PC-9 (cell line): ENCODE measurements around the gene MLXIP. TPM values are rescaled to one million over a fixed set of nuclear protein-coding genes. Genes with fewer than 3 reads are reported as not detected.

Experiments
- BruUV-seq: library from RNA; stranded (reverse); fragments of 400-500 nt; replicated peaks from 2 replicates; lab custom pipeline; 2021; lab: Mats Ljungman, UMichigan
- CTCF ChIA-PET: fragments of 300-600 bp; sonication (Branson Sonifier 250); formaldehyde crosslinking; loops from one replicate; lab custom pipeline; 2022; ENCODE audit warnings: antibody characterized with exemption; lab: Charles Lee
- POLR2A ChIA-PET: fragments of 300-600 bp; sonication (Branson Sonifier 250); formaldehyde crosslinking; loops from one replicate; lab custom pipeline; 2022; ENCODE audit warnings: antibody characterized with exemption; ENCODE audit not compliant: unreplicated experiment; lab: Charles Lee
- DNase-seq, 2 experiments: peaks; one replicate each; pipeline versions ENCODE4 v3.0.0 to v3.0.0-alpha.2; 2015 to 2022; ENCODE audit warnings: mixed read lengths in 1 of 2
- H2AFZ ChIP-seq: fragments of 200-600 bp; sonication (generic); 2 replicates; pipeline ENCODE4 v1.8.1; 2017; ENCODE audit warnings: antibody characterized with exemption
- H3F3A ChIP-seq: fragments of 200-600 bp; sonication (generic); 2 replicates; pipeline ENCODE4 v1.8.1; 2017; ENCODE audit warnings: antibody characterized with exemption, mild to moderate bottlenecking, low read depth; ENCODE audit not compliant: insufficient read depth
- H3K27ac ChIP-seq: fragments of 200-600 bp; sonication (generic); 2 replicates; pipeline ENCODE4 v1.6.1; 2016; ENCODE audit warnings: mixed run types
- H3K27me3 ChIP-seq: fragments of 200-600 bp; sonication (generic); 2 replicates; pipeline ENCODE4 v1.6.1; 2016; ENCODE audit warnings: low read depth, mixed run types; ENCODE audit not compliant: insufficient read depth
- H3K36me3 ChIP-seq: fragments of 200-600 bp; sonication (generic); 2 replicates; pipeline ENCODE4 v1.6.1; 2016; ENCODE audit warnings: low read depth, mixed run types
- H3K4me1 ChIP-seq: fragments of 200-600 bp; sonication (generic); replicated peaks from 2 replicates; pipeline ENCODE4 v1.6.1; 2016; ENCODE audit warnings: mixed run types; ENCODE audit not compliant: insufficient read depth
- H3K4me2 ChIP-seq: fragments of 200-600 bp; sonication (generic); 2 replicates; pipeline ENCODE4 v1.6.1; 2017; ENCODE audit warnings: mixed run types
- H3K4me3 ChIP-seq: fragments of 200-600 bp; sonication (generic); 2 replicates; pipeline ENCODE4 v1.6.1; 2016; ENCODE audit warnings: mixed run types
- H3K79me2 ChIP-seq: fragments of 200-600 bp; sonication (generic); 2 replicates; pipeline ENCODE4 v1.6.1; 2017; ENCODE audit warnings: low read depth, mixed run types
- H3K9me2 ChIP-seq: fragments of 200-600 bp; sonication (generic); 2 replicates; pipeline ENCODE4 v1.8.1; 2017; ENCODE audit warnings: mild to moderate bottlenecking; ENCODE audit not compliant: insufficient read depth
- H3K9me3 ChIP-seq: fragments of 200-600 bp; sonication (generic); 2 replicates; pipeline ENCODE4 v1.8.1; 2016; ENCODE audit warnings: low read depth; ENCODE audit not compliant: insufficient read depth
- H4K20me1 ChIP-seq: fragments of 200-600 bp; sonication (generic); 2 replicates; pipeline ENCODE4 v1.8.1; 2017; ENCODE audit not compliant: insufficient read depth
- CTCF ChIP-seq: fragments of 200-600 bp; sonication (generic); conservative IDR thresholded peaks from 2 replicates; pipeline ENCODE4 v1.6.1; 2017; ENCODE audit warnings: mixed run types, antibody characterized with exemption, mild to moderate bottlenecking, moderate library complexity
- EZH2 ChIP-seq: fragments of 200-600 bp; sonication (generic); IDR thresholded peaks from 2 replicates; pipeline ENCODE4 v1.8.0; 2017; ENCODE audit warnings: antibody characterized with exemption, low read depth
- intact Hi-C: fragments of 100-400 bp; cut with micrococcal nuclease; formaldehyde crosslinking; loops from one replicate; pipeline ENCODE4 v1.10.0; 2022; ENCODE audit not compliant: unreplicated experiment
- total RNA-seq: library from RNA; stranded (reverse); gene quantifications from 2 replicates; pipeline ENCODE4 v1.2.3, GENCODE V29; 2021

MLXIP gene
- total RNA-seq, 1 experiment from 2014 or later, result 83.3 TPM

DNA sequence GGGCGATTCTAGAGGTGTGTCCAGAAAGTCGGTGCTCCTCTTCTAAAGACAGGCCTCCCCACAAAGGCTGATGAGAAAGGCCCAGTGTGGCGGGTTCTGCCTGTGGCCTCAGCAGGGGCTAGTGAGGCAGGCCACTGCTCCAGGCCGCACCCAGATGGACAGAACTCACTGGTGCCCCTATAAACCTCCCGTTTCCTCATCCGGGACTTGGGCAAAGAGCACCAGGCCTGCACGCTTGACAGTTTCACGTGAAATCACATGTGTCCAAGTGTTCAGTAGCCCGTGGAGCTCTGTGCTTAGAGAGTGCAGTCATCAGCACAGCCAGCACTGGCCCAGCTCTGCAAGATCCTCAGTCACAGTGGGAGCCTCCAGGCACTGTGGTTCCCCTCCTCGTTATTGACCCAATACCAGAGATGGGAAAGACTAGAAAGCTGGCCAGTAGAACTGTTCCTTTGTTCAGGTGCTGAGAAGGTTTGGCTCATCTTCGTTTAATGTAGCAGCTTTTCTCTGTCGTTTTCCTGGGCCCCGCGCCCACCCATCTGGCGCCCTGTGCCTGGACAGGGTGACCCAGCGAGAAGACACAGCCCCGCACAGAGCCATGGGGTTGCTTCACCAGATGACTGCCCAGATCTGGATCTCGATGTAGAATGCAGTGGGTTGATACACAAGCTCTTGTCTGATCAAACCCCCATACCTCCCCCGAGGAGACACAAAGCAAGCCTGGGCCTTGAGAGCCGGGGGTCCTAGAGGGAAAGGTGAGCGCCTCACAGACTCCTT is 69.1 kb downstream of the MLXIP start:
- DNase-seq, result no peak
- Histone ChIP-seq H3K36me3 (no peaks in the 10 kb centered on the region), H3F3A (no peaks in the 10 kb centered on the region), H3K27me3 (no peaks in the 10 kb centered on the region), H2AFZ (no peak overlapping the region), H3K9me3 (no peaks in the 10 kb centered on the region), H3K4me2 (no peak overlapping the region), H3K4me3 (no peak overlapping the region), H3K27ac (no peak overlapping the region), H4K20me1 (no peaks in the 10 kb centered on the region), H3K9me2 (no peaks in the 10 kb centered on the region), H3K79me2 (no peaks in the 10 kb centered on the region), H3K4me1 (no peaks in the 10 kb centered on the region)
- ChIA-PET POLR2A (interaction anchor here (0.6 kb wide), 1 partner anchor 34 kb away, joined by 5 read pairs; no protein-coding TSS in a partner anchor), CTCF (no interaction called here)
- TF ChIP-seq CTCF (no peak), EZH2 (no peak)
- intact Hi-C loops, result no loop called here
- no TSS peak for BruUV-seq

DNA sequence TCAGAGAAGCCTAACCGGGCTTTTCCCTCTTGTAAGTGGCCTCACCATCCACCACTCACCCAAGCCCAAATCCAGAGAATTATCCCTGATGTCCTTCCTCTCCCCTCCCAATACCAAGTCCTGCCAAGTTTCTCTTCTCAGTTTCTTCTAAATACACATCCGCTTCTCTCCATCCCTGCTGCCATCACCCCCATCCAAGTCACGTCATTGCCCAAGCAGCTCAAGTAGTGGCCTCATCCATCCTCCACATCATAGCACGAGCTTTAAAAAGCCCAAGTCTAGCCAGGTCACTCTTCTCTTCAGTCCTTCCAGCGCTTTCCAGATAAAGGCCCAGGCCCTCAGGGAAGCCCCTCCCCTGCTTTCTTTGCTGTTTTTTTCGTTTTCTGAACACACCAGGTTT is 70.1 kb downstream of the MLXIP start:
- ChIA-PET CTCF (no interaction called here), POLR2A (no interaction called here)
- Histone ChIP-seq H3K27me3 (no peaks in the 10 kb centered on the region), H3K4me3 (no peak overlapping the region), H3K79me2 (no peaks in the 10 kb centered on the region), H3K9me3 (no peaks in the 10 kb centered on the region), H3K4me2 (no peak overlapping the region), H3K36me3 (no peaks in the 10 kb centered on the region), H3K27ac (no peak overlapping the region), H2AFZ (no peak overlapping the region), H3K4me1 (no peaks in the 10 kb centered on the region), H3K9me2 (no peaks in the 10 kb centered on the region), H3F3A (no peaks in the 10 kb centered on the region), H4K20me1 (no peaks in the 10 kb centered on the region)
- TF ChIP-seq EZH2 (no peak), CTCF (no peak)
- no peak for DNase-seq
- intact Hi-C loops, result no loop called here
- BruUV-seq, result no TSS peak

- Histone ChIP-seq H3K27ac (no peak overlapping the region), H3K36me3 (no peaks in the 10 kb centered on the region), H3K27me3 (no peaks in the 10 kb centered on the region), H3K4me3 (no peak overlapping the region), H2AFZ (no peak overlapping the region), H3F3A (no peaks in the 10 kb centered on the region), H3K9me2 (no peaks in the 10 kb centered on the region), H3K9me3 (no peaks in the 10 kb centered on the region), H3K79me2 (no peaks in the 10 kb centered on the region), H3K4me2 (no peak overlapping the region), H3K4me1 (no peaks in the 10 kb centered on the region), H4K20me1 (no peaks in the 10 kb centered on the region)
- CTCF ChIA-PET, result no interaction called here
- DNase-seq, result no peak
- POLR2A ChIA-PET, result interaction anchor here (0.5 kb wide), 1 partner anchor 84 kb away, joined by 6 read pairs; no protein-coding TSS in a partner anchor
- TF ChIP-seq CTCF (no peak), EZH2 (no peak)
- no TSS peak for BruUV-seq
- intact Hi-C loops, result no loop called here
Measured at GRCh38 chr12:122150127-122150681, 71.6 kb downstream of the MLXIP start.
